Activated CD4-positive, alpha-beta memory T cell treated with anti-CD3 and anti-CD28 coated beads, Interleukin-2, amount 10 ng/mL, durations not matched to agents 7 days and 5 days (primary cell): ENCODE data around the gene TEC. TPM values are rescaled to one million over a fixed set of nuclear protein-coding genes. Genes with fewer than 3 reads are reported as not detected.
"Not testable (repeated sequence)": the region's sequence is repeated elsewhere in the genome, so short reads cannot be mapped to it uniquely, and the experiment has no call there.

Experiments
- CTCF ChIA-PET: fragments of 350-600 bp; sonication (Branson Sonifier 250); formaldehyde crosslinking; loops from one replicate; lab custom pipeline; 2021; ENCODE audit warnings: antibody characterized with exemption, inconsistent platforms; lab: Charles Lee
- POLR2A ChIA-PET: fragments of 350-600 bp; sonication (Branson Sonifier 250); formaldehyde crosslinking; loops from one replicate; lab custom pipeline; 2021; ENCODE audit warnings: antibody characterized with exemption; lab: Charles Lee
- DNase-seq: peaks from one replicate; pipeline ENCODE4 v3.0.0-alpha.2; 2020
- H3K27ac Mint-ChIP-seq: one replicate; pipeline ENCODE4 v1.8.0; 2021; ENCODE audit warnings: mild to moderate bottlenecking, mixed read lengths
- H3K27me3 Mint-ChIP-seq: one replicate; pipeline ENCODE4 v1.8.0; 2021; ENCODE audit warnings: mixed read lengths
- H3K36me3 Mint-ChIP-seq: one replicate; pipeline ENCODE4 v1.8.0; 2021; ENCODE audit warnings: low read depth, mixed read lengths
- H3K4me1 Mint-ChIP-seq: one replicate; pipeline ENCODE4 v1.8.0; 2021; ENCODE audit warnings: mixed read lengths
- H3K4me3 Mint-ChIP-seq: one replicate; pipeline ENCODE4 v1.8.0; 2021; ENCODE audit warnings: mild to moderate bottlenecking, mixed read lengths
- H3K9me3 Mint-ChIP-seq: one replicate; pipeline ENCODE4 v1.8.0; 2021; ENCODE audit warnings: mixed read lengths
- total RNA-seq, 2 experiments: library from RNA; stranded (reverse); gene quantifications; one replicate each; pipeline ENCODE4 v1.2.3, GENCODE V29; 2021

The TEC gene
- total RNA-seq, 2 experiments from 2014 or later, result 0.60 to 0.80 TPM

GRCh38 chr4:48196758-48197504, 72.7 kb downstream of the TEC start:
- POLR2A ChIA-PET, result no interaction called here

GRCh38 chr4:48195853-48196252, 73.8 kb downstream of the TEC start:
- ChIA-PET CTCF (no interaction called here), POLR2A (no interaction called here)
- H3K36me3 Mint-ChIP-seq, result no peaks in the 10 kb centered on the region
- no peaks in the 10 kb centered on the region for H3K9me3 Mint-ChIP-seq
- H3K27me3 Mint-ChIP-seq, result no peaks in the 10 kb centered on the region
- no peak for DNase-seq
- H3K27ac Mint-ChIP-seq, result no peak overlapping the region
- peaks cover 3% of the 10 kb centered on the region for H3K4me1 Mint-ChIP-seq
- no peak overlapping the region for H3K4me3 Mint-ChIP-seq

More at GRCh38 chr4:48196758-48197504, 72.7 kb downstream of the TEC start:
- Mint-ChIP-seq H3K27me3 (no peaks in the 10 kb centered on the region), H3K36me3 (no peaks in the 10 kb centered on the region), H3K4me1 (peaks cover 3% of the 10 kb centered on the region), H3K27ac (no peak overlapping the region), H3K9me3 (no peaks in the 10 kb centered on the region), H3K4me3 (no peak overlapping the region)
- DNase-seq, result no peak
- CTCF ChIA-PET, result no interaction called here

- Mint-ChIP-seq H3K27ac (no peak overlapping the region), H3K9me3 (no peaks in the 10 kb centered on the region), H3K4me1 (peaks cover 3% of the 10 kb centered on the region), H3K36me3 (no peaks in the 10 kb centered on the region), H3K27me3 (no peaks in the 10 kb centered on the region), H3K4me3 (no peak overlapping the region)
- POLR2A ChIA-PET, result no interaction called here
- no peak for DNase-seq
- CTCF ChIA-PET, result no interaction called here
These were observed 74.3 kb downstream of the TEC start for GRCh38 chr4:48195374-48195773.

GRCh38 chr4:48194971-48195370, 74.7 kb downstream of the TEC start:
- ChIA-PET POLR2A (no interaction called here), CTCF (no interaction called here)
- no peak for DNase-seq
- peaks cover 3% of the 10 kb centered on the region for H3K4me1 Mint-ChIP-seq
- no peaks in the 10 kb centered on the region for H3K36me3 Mint-ChIP-seq
- H3K9me3 Mint-ChIP-seq, result no peaks in the 10 kb centered on the region
- H3K27ac Mint-ChIP-seq, result no peak overlapping the region
- no peaks in the 10 kb centered on the region for H3K27me3 Mint-ChIP-seq
- no peak overlapping the region for H3K4me3 Mint-ChIP-seq

- no peak overlapping the region for H3K4me3 Mint-ChIP-seq
- H3K4me1 Mint-ChIP-seq, result peaks cover 3% of the 10 kb centered on the region
- no peaks in the 10 kb centered on the region for H3K36me3 Mint-ChIP-seq
- ChIA-PET POLR2A (no interaction called here), CTCF (no interaction called here)
- DNase-seq, result no peak
- no peaks in the 10 kb centered on the region for H3K9me3 Mint-ChIP-seq
- no peak overlapping the region for H3K27ac Mint-ChIP-seq
- no peaks in the 10 kb centered on the region for H3K27me3 Mint-ChIP-seq
These were observed 75.6 kb downstream of the TEC start for GRCh38 chr4:48193921-48194468.

GRCh38 chr4:48193096-48193836, 76.4 kb downstream of the TEC start:
- Mint-ChIP-seq H3K4me3 (no peak overlapping the region), H3K9me3 (no peaks in the 10 kb centered on the region), H3K27me3 (no peaks in the 10 kb centered on the region), H3K4me1 (peaks cover 3% of the 10 kb centered on the region), H3K36me3 (no peaks in the 10 kb centered on the region), H3K27ac (no peak overlapping the region)
- CTCF ChIA-PET, result no interaction called here
- POLR2A ChIA-PET, result no interaction called here
- DNase-seq, result no peak

GRCh38 chr4:48191758-48192157, 77.9 kb downstream of the TEC start:
- CTCF ChIA-PET, result no interaction called here

GRCh38 chr4:48190839-48191238, 78.8 kb downstream of the TEC start:
- peaks cover 2% of the 10 kb centered on the region for H3K4me1 Mint-ChIP-seq
- no peaks in the 10 kb centered on the region for H3K36me3 Mint-ChIP-seq
- POLR2A ChIA-PET, result no interaction called here
- no peaks in the 10 kb centered on the region for H3K9me3 Mint-ChIP-seq
- DNase-seq, result no peak
- CTCF ChIA-PET, result no interaction called here
- no peak overlapping the region for H3K4me3 Mint-ChIP-seq
- H3K27ac Mint-ChIP-seq, result no peak overlapping the region
- H3K27me3 Mint-ChIP-seq, result no peaks in the 10 kb centered on the region

More at GRCh38 chr4:48191758-48192157, 77.9 kb downstream of the TEC start:
- peaks cover 3% of the 10 kb centered on the region for H3K4me1 Mint-ChIP-seq
- H3K36me3 Mint-ChIP-seq, result no peaks in the 10 kb centered on the region
- no peak overlapping the region for H3K27ac Mint-ChIP-seq
- H3K4me3 Mint-ChIP-seq, result no peak overlapping the region
- no peaks in the 10 kb centered on the region for H3K9me3 Mint-ChIP-seq
- DNase-seq, result no peak
- POLR2A ChIA-PET, result no interaction called here
- no peaks in the 10 kb centered on the region for H3K27me3 Mint-ChIP-seq

- Mint-ChIP-seq H3K9me3 (no peaks in the 10 kb centered on the region), H3K27ac (no peak overlapping the region), H3K27me3 (no peaks in the 10 kb centered on the region), H3K4me3 (no peak overlapping the region), H3K36me3 (no peaks in the 10 kb centered on the region), H3K4me1 (no peaks in the 10 kb centered on the region)
- DNase-seq, result no peak
- POLR2A ChIA-PET, result no interaction called here
- CTCF ChIA-PET, result no interaction called here
These were observed 79.9 kb downstream of the TEC start for GRCh38 chr4:48189731-48190130.

- ChIA-PET CTCF (no interaction called here), POLR2A (no interaction called here)
- H3K9me3 Mint-ChIP-seq, result no peaks in the 10 kb centered on the region
- no peaks in the 10 kb centered on the region for H3K4me1 Mint-ChIP-seq
- H3K4me3 Mint-ChIP-seq, result no peak overlapping the region
- no peak overlapping the region for H3K27ac Mint-ChIP-seq
- DNase-seq, result no peak
- H3K36me3 Mint-ChIP-seq, result no peaks in the 10 kb centered on the region
- H3K27me3 Mint-ChIP-seq, result no peaks in the 10 kb centered on the region
These were observed 81.2 kb downstream of the TEC start for GRCh38 chr4:48188390-48188789.

- H3K4me1 Mint-ChIP-seq, result no peaks in the 10 kb centered on the region
- H3K4me3 Mint-ChIP-seq, result no peak overlapping the region
- H3K36me3 Mint-ChIP-seq, result no peaks in the 10 kb centered on the region
- CTCF ChIA-PET, result no interaction called here
- H3K9me3 Mint-ChIP-seq, result no peaks in the 10 kb centered on the region
- H3K27ac Mint-ChIP-seq, result no peak overlapping the region
- POLR2A ChIA-PET, result no interaction called here
- H3K27me3 Mint-ChIP-seq, result no peaks in the 10 kb centered on the region
- DNase-seq, result no peak
These were observed 81.8 kb downstream of the TEC start for GRCh38 chr4:48187813-48188212.

- H3K27ac Mint-ChIP-seq, H3K27me3 Mint-ChIP-seq, CTCF ChIA-PET, H3K4me1 Mint-ChIP-seq, POLR2A ChIA-PET, H3K36me3 Mint-ChIP-seq, H3K4me3 Mint-ChIP-seq, H3K9me3 Mint-ChIP-seq, DNase-seq: not testable (repeated sequence)
These were observed 82.6 kb downstream of the TEC start for GRCh38 chr4:48187066-48187465.

- POLR2A ChIA-PET, H3K27me3 Mint-ChIP-seq, H3K4me1 Mint-ChIP-seq, CTCF ChIA-PET, H3K27ac Mint-ChIP-seq, H3K4me3 Mint-ChIP-seq, DNase-seq, H3K9me3 Mint-ChIP-seq, H3K36me3 Mint-ChIP-seq: not testable (repeated sequence)
These were observed 83.2 kb downstream of the TEC start for GRCh38 chr4:48186394-48186793.
